ENCODE results near the gene ZBED5.
"Not testable (repeated sequence)": the region's sequence is repeated elsewhere in the genome, so short reads cannot be mapped to it uniquely, and the experiment has no call there.

- TF ChIP-seq CTCF, POLR2A (IDR thresholded peaks at IDR 0.05): not testable (repeated sequence)
Measured at GRCh38 chr11:10836884-10837283, 21.0 kb downstream of the ZBED5 start.
